ENCODE data around the gene LCN9. TPM values are rescaled to one million over a fixed set of nuclear protein-coding genes. Genes with fewer than 3 reads are reported as not detected.

Gene LCN9
- total and polyA plus RNA-seq, 12 donors: not detected

- Histone ChIP-seq H3K4me1 (replicated peaks in 1 of 2) (peaks cover 0 to 8% of the 10 kb centered on the region in 2 donors), H3K27me3 (peaks cover 11% of the 10 kb centered on the region), H3K36me3 (replicated peaks in 1 of 2) (no peaks in the 10 kb centered on the region), H3K27ac (no peak overlapping the region), H3K4me3 (no peak overlapping the region), H3K9me3 (replicated peaks in 1 of 3) (no peaks in the 10 kb centered on the region)
- intact Hi-C loops (cut with DNase I): no loop called here
- DNase-seq: no peak
- 61 to 82% (median 77%) methylated on average over 5 to 21 of the region's 21 CpGs for WGBS, 4 donors
- TF ChIP-seq POLR2A (IDR thresholded peaks at IDR 0.05) (no peak), CTCF (IDR thresholded peaks at IDR 0.05) (no peak)
Measured at GRCh38 chr9:135698236-135698635, 35.1 kb downstream of the LCN9 start.

GRCh38 chr9:135698767-135699166 is 35.7 kb downstream of the LCN9 start:
- no peak for TF ChIP-seq POLR2A (IDR thresholded peaks at IDR 0.05)
- intact Hi-C loops (cut with DNase I): no loop called here
- WGBS, 4 donors: 79 to 88% (median 83%) methylated on average over 10 to 19 of the region's 19 CpGs

GRCh38 chr9:135699440-135699839 is 36.3 kb downstream of the LCN9 start, which contains the start of gene SOHLH1:
SOHLH1 (minus strand) TSS chr9:135699481; CDS start chr9:135699467, 14 bp downstream.
- no peak for TF ChIP-seq POLR2A (IDR thresholded peaks at IDR 0.05)
- no peak for TF ChIP-seq CTCF (IDR thresholded peaks at IDR 0.05)
- peaks cover 19% of the 10 kb centered on the region for H3K27me3 ChIP-seq
- no peak within 1 kb of the TSS for H3K4me3 ChIP-seq
- peaks cover 0 to 8% of the 10 kb centered on the region in 2 donors for H3K4me1 ChIP-seq (replicated peaks in 1 of 2)
- 86 to 91% (median 87%) methylated on average over 15 to 30 of the region's 30 CpGs for WGBS, 4 donors
- intact Hi-C loops (cut with DNase I): no loop called here
- no peaks in the 10 kb centered on the region for H3K36me3 ChIP-seq (replicated peaks in 1 of 2)
- no peaks in the 10 kb centered on the region for H3K9me3 ChIP-seq (replicated peaks in 1 of 3)
- DNase-seq: no peak
- H3K27ac ChIP-seq: no peak within 1 kb of the TSS

More at GRCh38 chr9:135698767-135699166, 35.7 kb downstream of the LCN9 start:
- no peak overlapping the region for H3K27ac ChIP-seq
- H3K4me3 ChIP-seq: no peak overlapping the region
- peaks cover 0 to 8% of the 10 kb centered on the region in 2 donors for H3K4me1 ChIP-seq (replicated peaks in 1 of 2)
- peaks cover 16% of the 10 kb centered on the region for H3K27me3 ChIP-seq
- no peak for DNase-seq
- H3K9me3 ChIP-seq (replicated peaks in 1 of 3): no peaks in the 10 kb centered on the region
- H3K36me3 ChIP-seq (replicated peaks in 1 of 2): no peaks in the 10 kb centered on the region

- Histone ChIP-seq H3K4me3 (no peak overlapping the region), H3K36me3 (replicated peaks in 1 of 2) (no peaks in the 10 kb centered on the region), H3K27me3 (peaks cover 24% of the 10 kb centered on the region), H3K27ac (no peak overlapping the region), H3K9me3 (replicated peaks in 1 of 3) (no peaks in the 10 kb centered on the region), H3K4me1 (replicated peaks in 1 of 2) (peaks cover 0 to 8% of the 10 kb centered on the region in 2 donors)
- no peak for DNase-seq
- WGBS, 4 donors: 67 to 84% (median 81%) methylated on average over 15 of the region's 15 CpGs
- intact Hi-C loops (cut with DNase I): loop anchor here in 1 of 2 donors (5.0 to 10.0 kb wide), 2 partner anchors 264 to 422 kb away; partner anchors contain the start of gene UBAC1
- TF ChIP-seq POLR2A (IDR thresholded peaks at IDR 0.05) (no peak), CTCF (IDR thresholded peaks at IDR 0.05) (no peak)
Measured at GRCh38 chr9:135700525-135700924, 37.4 kb downstream of the LCN9 start.

Data from adrenal gland (tissue), 12 donors.